Astrocyte (in vitro differentiated cells and primary cell): ENCODE measurements around the gene CRACDL. TPM values are rescaled to one million over a fixed set of nuclear protein-coding genes. Genes with fewer than 3 reads are reported as not detected.

Source experiments
- DNase-seq: peaks from one replicate; pipeline ENCODE4 v3.0.0-alpha.2; 2010; ENCODE audit warnings: low read depth
- FAIRE-seq: peaks from 2 replicates; lab custom pipeline; 2011; peaks lifted over from hg19 to GRCh38; lab: Jason Lieb, UNC
- H2AFZ ChIP-seq: 2 replicates; pipeline ENCODE4 v1.6.0; 2012; ENCODE audit warnings: low read depth, low read length, inconsistent platforms
- H3K27ac ChIP-seq: 2 replicates; pipeline ENCODE4 v1.5.1; 2011; ENCODE audit warnings: low read depth, low read length, inconsistent platforms
- H3K27me3 ChIP-seq: 2 replicates; pipeline ENCODE4 v1.6.0; 2011; ENCODE audit warnings: low read length, inconsistent platforms; ENCODE audit not compliant: insufficient read depth
- H3K36me3 ChIP-seq: 2 replicates; pipeline ENCODE4 v1.5.1; 2011; ENCODE audit warnings: low read length, inconsistent platforms; ENCODE audit not compliant: insufficient read depth
- H3K4me1 ChIP-seq: 2 replicates; pipeline ENCODE4 v1.5.1; 2011; ENCODE audit warnings: low read length, inconsistent platforms; ENCODE audit not compliant: insufficient read depth
- H3K4me2 ChIP-seq: 2 replicates; pipeline ENCODE4 v1.6.0; 2012; ENCODE audit warnings: low read length, inconsistent platforms
- H3K4me3 ChIP-seq: 2 replicates; pipeline ENCODE4 v1.5.1; 2011; ENCODE audit warnings: low read depth, mild to moderate bottlenecking, low read length, inconsistent platforms; ENCODE audit not compliant: insufficient read depth
- H3K79me2 ChIP-seq: 2 replicates; pipeline ENCODE4 v1.6.0; 2012; ENCODE audit warnings: mild to moderate bottlenecking, low read length, inconsistent platforms; ENCODE audit not compliant: insufficient read depth
- H3K9ac ChIP-seq: 2 replicates; pipeline ENCODE4 v1.6.0; 2012; ENCODE audit warnings: mild to moderate bottlenecking, low read length, inconsistent platforms
- H3K9me3 ChIP-seq: 2 replicates; pipeline ENCODE4 v1.5.1; 2012; ENCODE audit warnings: low read depth, mild to moderate bottlenecking, low read length, inconsistent platforms; ENCODE audit not compliant: insufficient read depth
- H4K20me1 ChIP-seq: 2 replicates; pipeline ENCODE4 v1.6.0; 2012; ENCODE audit warnings: low read length, inconsistent platforms; ENCODE audit not compliant: insufficient read depth
- H3K27ac Mint-ChIP-seq: one replicate; pipeline ENCODE4 v1.8.0; 2021; ENCODE audit warnings: mild to moderate bottlenecking, mixed read lengths; ENCODE audit not compliant: unreplicated experiment
- H3K27me3 Mint-ChIP-seq: one replicate; pipeline ENCODE4 v1.8.0; 2021; ENCODE audit warnings: low read depth, mixed read lengths; ENCODE audit not compliant: unreplicated experiment
- H3K36me3 Mint-ChIP-seq: one replicate; pipeline ENCODE4 v1.8.0; 2021; ENCODE audit warnings: low read depth, mixed read lengths; ENCODE audit not compliant: unreplicated experiment
- H3K4me1 Mint-ChIP-seq: one replicate; pipeline ENCODE4 v1.8.0; 2021; ENCODE audit warnings: low read depth, mixed read lengths; ENCODE audit not compliant: unreplicated experiment
- H3K4me3 Mint-ChIP-seq: one replicate; pipeline ENCODE4 v1.8.0; 2021; ENCODE audit warnings: mild to moderate bottlenecking, moderate library complexity, mixed read lengths; ENCODE audit not compliant: unreplicated experiment
- H3K9me3 Mint-ChIP-seq: one replicate; pipeline ENCODE4 v1.8.0; 2021; ENCODE audit warnings: mild to moderate bottlenecking, mixed read lengths; ENCODE audit not compliant: unreplicated experiment
- CTCF ChIP-seq: IDR thresholded peaks from 2 replicates; pipeline ENCODE4 v1.5.1; 2011; ENCODE audit warnings: low read depth, mild to moderate bottlenecking, inconsistent platforms, low read length, moderate library complexity; ENCODE audit not compliant: insufficient read depth
- EZH2 ChIP-seq: IDR thresholded peaks from 2 replicates; pipeline ENCODE4 v1.6.1; 2012; ENCODE audit warnings: mild to moderate bottlenecking, low read length, inconsistent platforms; ENCODE audit not compliant: insufficient read depth
- total RNA-seq: library from RNA; stranded (reverse); gene quantifications from 2 replicates; pipeline ENCODE4 v1.2.1, GENCODE V29; 2021

CRACDL gene
- total RNA-seq, 1 donor from 2014 or later: 1.8 TPM

GRCh38 chr2:98894331-98895000 is 41.6 kb downstream of the CRACDL start:
- Mint-ChIP-seq H3K27me3 (peaks cover 17% of the 10 kb centered on the region), H3K4me1 (peaks cover 13% of the 10 kb centered on the region), H3K9me3 (peaks cover 2% of the 10 kb centered on the region), H3K27ac (no peak overlapping the region), H3K4me3 (no peak overlapping the region), H3K36me3 (peaks cover 2% of the 10 kb centered on the region)
- FAIRE-seq (no peak), DNase-seq (no peak)
- H3K4me2 ChIP-seq: no peak overlapping the region
- no peaks in the 10 kb centered on the region for H3K27me3 ChIP-seq
- no peaks in the 10 kb centered on the region for H3K9me3 ChIP-seq
- H3K4me3 ChIP-seq: no peak overlapping the region
- H3K4me1 ChIP-seq: no peaks in the 10 kb centered on the region
- H2AFZ ChIP-seq: no peak overlapping the region
- H3K9ac ChIP-seq: no peak overlapping the region
- H3K27ac ChIP-seq: no peak overlapping the region
- TF ChIP-seq CTCF (no peak), EZH2 (no peak)
- H3K79me2 ChIP-seq: no peaks in the 10 kb centered on the region
- H4K20me1 ChIP-seq: no peaks in the 10 kb centered on the region
- no peaks in the 10 kb centered on the region for H3K36me3 ChIP-seq

- Histone ChIP-seq H3K4me3 (no peak overlapping the region), H3K27ac (no peak overlapping the region), H3K27me3 (no peaks in the 10 kb centered on the region), H3K9ac (no peak overlapping the region), H3K9me3 (no peaks in the 10 kb centered on the region), H4K20me1 (no peaks in the 10 kb centered on the region), H3K4me2 (no peak overlapping the region), H3K79me2 (no peaks in the 10 kb centered on the region), H3K4me1 (no peaks in the 10 kb centered on the region), H2AFZ (no peak overlapping the region), H3K36me3 (no peaks in the 10 kb centered on the region)
- Mint-ChIP-seq H3K4me3 (no peak overlapping the region), H3K9me3 (peaks cover 2% of the 10 kb centered on the region), H3K36me3 (peaks cover 2% of the 10 kb centered on the region), H3K4me1 (peaks cover 13% of the 10 kb centered on the region), H3K27ac (no peak overlapping the region), H3K27me3 (peaks cover 12% of the 10 kb centered on the region)
- FAIRE-seq: no peak
- TF ChIP-seq CTCF (no peak), EZH2 (no peak)
- DNase-seq: no peak
Observed at GRCh38 chr2:98893911-98894321, 42.1 kb downstream of the CRACDL start.

GRCh38 chr2:98892871-98893270 is 43.2 kb downstream of the CRACDL start:
- peaks cover 5% of the 10 kb centered on the region for H3K27me3 Mint-ChIP-seq
- FAIRE-seq (no peak), DNase-seq (no peak)
- Histone ChIP-seq H3K4me1 (no peaks in the 10 kb centered on the region), H3K79me2 (no peaks in the 10 kb centered on the region), H3K9me3 (no peaks in the 10 kb centered on the region), H3K4me3 (no peak overlapping the region), H2AFZ (no peak overlapping the region), H4K20me1 (no peaks in the 10 kb centered on the region), H3K27me3 (no peaks in the 10 kb centered on the region), H3K36me3 (no peaks in the 10 kb centered on the region), H3K9ac (no peak overlapping the region), H3K27ac (no peak overlapping the region), H3K4me2 (no peak overlapping the region)
- peaks cover 13% of the 10 kb centered on the region for H3K4me1 Mint-ChIP-seq
- no peak overlapping the region for H3K4me3 Mint-ChIP-seq
- H3K36me3 Mint-ChIP-seq: peaks cover 2% of the 10 kb centered on the region
- H3K9me3 Mint-ChIP-seq: peaks cover 2% of the 10 kb centered on the region
- TF ChIP-seq CTCF (no peak), EZH2 (no peak)
- H3K27ac Mint-ChIP-seq: no peak overlapping the region
